ENCODE measurements around the gene MORN1.

MORN1 gene

GRCh38 chr1:2290595-2291510 lies 100.5 kb downstream of the MORN1 start:
- Histone ChIP-seq H2AFZ (ENCODE audit: low read depth, low read length) (no peak overlapping the region), H3K36me3 (replicated peaks; ENCODE audit: low read depth, low read length) (no peaks in the 10 kb centered on the region), H3K4me1 (ENCODE audit: low read length) (peaks cover 19% of the 10 kb centered on the region), H3K79me2 (ENCODE audit: low read length) (peaks cover 64% of the 10 kb centered on the region), H3K27ac (ENCODE audit: low read length) (no peak overlapping the region), H3K9me3 (ENCODE audit: insufficient read depth, low read length) (no peaks in the 10 kb centered on the region), H3K9ac (ENCODE audit: low read length) (peak overlapping the region; percentile 29; the same call in 1 of the 2 replicates), H4K20me1 (ENCODE audit: insufficient read depth, low read length) (peaks cover 95% of the 10 kb centered on the region), H3K4me3 (ENCODE audit: low read length) (peak overlapping the region; percentile 68), H3K4me2 (ENCODE audit: low read length) (peak overlapping the region; percentile 88), H3K27me3 (ENCODE audit: low read depth, low read length) (peaks cover 18% of the 10 kb centered on the region)
- TF ChIP-seq, protein P1, sequence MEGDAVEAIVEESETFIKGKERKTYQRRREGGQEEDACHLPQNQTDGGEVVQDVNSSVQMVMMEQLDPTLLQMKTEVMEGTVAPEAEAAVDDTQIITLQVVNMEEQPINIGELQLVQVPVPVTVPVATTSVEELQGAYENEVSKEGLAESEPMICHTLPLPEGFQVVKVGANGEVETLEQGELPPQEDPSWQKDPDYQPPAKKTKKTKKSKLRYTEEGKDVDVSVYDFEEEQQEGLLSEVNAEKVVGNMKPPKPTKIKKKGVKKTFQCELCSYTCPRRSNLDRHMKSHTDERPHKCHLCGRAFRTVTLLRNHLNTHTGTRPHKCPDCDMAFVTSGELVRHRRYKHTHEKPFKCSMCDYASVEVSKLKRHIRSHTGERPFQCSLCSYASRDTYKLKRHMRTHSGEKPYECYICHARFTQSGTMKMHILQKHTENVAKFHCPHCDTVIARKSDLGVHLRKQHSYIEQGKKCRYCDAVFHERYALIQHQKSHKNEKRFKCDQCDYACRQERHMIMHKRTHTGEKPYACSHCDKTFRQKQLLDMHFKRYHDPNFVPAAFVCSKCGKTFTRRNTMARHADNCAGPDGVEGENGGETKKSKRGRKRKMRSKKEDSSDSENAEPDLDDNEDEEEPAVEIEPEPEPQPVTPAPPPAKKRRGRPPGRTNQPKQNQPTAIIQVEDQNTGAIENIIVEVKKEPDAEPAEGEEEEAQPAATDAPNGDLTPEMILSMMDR (IDR thresholded peaks at IDR 0.05; ENCODE audit: low read depth, low read length) = no peak
- TF ChIP-seq EZH2phosphoT487 (IDR thresholded peaks at IDR 0.05; ENCODE audit: low read depth) = no peak

- H3K4me2 ChIP-seq (ENCODE audit: low read length) = peak overlapping the region; percentile 88
- no peak for TF ChIP-seq EZH2phosphoT487 (IDR thresholded peaks at IDR 0.05; ENCODE audit: low read depth)
- TF ChIP-seq, protein P1 (IDR thresholded peaks at IDR 0.05; ENCODE audit: low read depth, low read length) = no peak
- no peaks in the 10 kb centered on the region for H3K36me3 ChIP-seq (replicated peaks; ENCODE audit: low read depth, low read length)
- H3K4me3 ChIP-seq (ENCODE audit: low read length) = peak overlapping the region; percentile 68
- H3K79me2 ChIP-seq (ENCODE audit: low read length) = peaks cover 60% of the 10 kb centered on the region
- H3K9me3 ChIP-seq (ENCODE audit: insufficient read depth, low read length) = no peaks in the 10 kb centered on the region
- peaks cover 18% of the 10 kb centered on the region for H3K27me3 ChIP-seq (ENCODE audit: low read depth, low read length)
- H3K4me1 ChIP-seq (ENCODE audit: low read length) = peaks cover 19% of the 10 kb centered on the region
- no peak overlapping the region for H2AFZ ChIP-seq (ENCODE audit: low read depth, low read length)
- no peak overlapping the region for H3K27ac ChIP-seq (ENCODE audit: low read length)
- peaks cover 89% of the 10 kb centered on the region for H4K20me1 ChIP-seq (ENCODE audit: insufficient read depth, low read length)
- H3K9ac ChIP-seq (ENCODE audit: low read length) = peak overlapping the region; percentile 29; the same call in 1 of the 2 replicates
Measured at GRCh38 chr1:2290171-2290578, 101.2 kb downstream of the MORN1 start.

- Histone ChIP-seq H3K4me1 (ENCODE audit: low read length) (peaks cover 19% of the 10 kb centered on the region), H3K27me3 (ENCODE audit: low read depth, low read length) (peaks cover 18% of the 10 kb centered on the region)
Measured at GRCh38 chr1:2289607-2290006, 101.7 kb downstream of the MORN1 start.

More at GRCh38 chr1:2289607-2290006, 101.7 kb downstream of the MORN1 start:
- no peak overlapping the region for H3K27ac ChIP-seq (ENCODE audit: low read length)
- no peak overlapping the region for H3K9ac ChIP-seq (ENCODE audit: low read length)
- H3K9me3 ChIP-seq (ENCODE audit: insufficient read depth, low read length) = no peaks in the 10 kb centered on the region
- H2AFZ ChIP-seq (ENCODE audit: low read depth, low read length) = no peak overlapping the region
- TF ChIP-seq, protein P1 (IDR thresholded peaks at IDR 0.05; ENCODE audit: low read depth, low read length) = no peak
- TF ChIP-seq EZH2phosphoT487 (IDR thresholded peaks at IDR 0.05; ENCODE audit: low read depth) = no peak
- peak overlapping the region; percentile 88 for H3K4me2 ChIP-seq (ENCODE audit: low read length)
- peaks cover 55% of the 10 kb centered on the region for H3K79me2 ChIP-seq (ENCODE audit: low read length)
- peak overlapping the region; percentile 68 for H3K4me3 ChIP-seq (ENCODE audit: low read length)
- H4K20me1 ChIP-seq (ENCODE audit: insufficient read depth, low read length) = peaks cover 87% of the 10 kb centered on the region
- no peaks in the 10 kb centered on the region for H3K36me3 ChIP-seq (replicated peaks; ENCODE audit: low read depth, low read length)

Measured in OCI-LY3 (cell line).